Panc1 (cell line): ENCODE results near the gene CCT7. TPM values are rescaled to one million over a fixed set of nuclear protein-coding genes. Genes with fewer than 3 reads are reported as not detected.
"Not testable (repeated sequence)": the region's sequence is repeated elsewhere in the genome, so short reads cannot be mapped to it uniquely, and the experiment has no call there.

ENCODE experiments used
- ATAC-seq: fragments of 200-7000 bp; cut with Tn5 transposase; 2 replicates; pipeline ENCODE4 v1.9.1; 2020; ENCODE audit warnings: mild to moderate bottlenecking, moderate library complexity
- BruUV-seq: library from RNA; stranded (reverse); fragments of 400-500 nt; replicated peaks from 2 replicates; lab custom pipeline; 2021; lab: Mats Ljungman, UMichigan
- CTCF ChIA-PET: fragments of 300-600 bp; sonication (Branson Sonifier 250); formaldehyde crosslinking; loops from one replicate; lab custom pipeline; 2022; ENCODE audit warnings: antibody characterized with exemption; lab: Charles Lee
- POLR2A ChIA-PET: fragments of 300-600 bp; sonication (Branson Sonifier 250); formaldehyde crosslinking; loops from one replicate; lab custom pipeline; 2022; ENCODE audit warnings: antibody characterized with exemption; lab: Charles Lee
- DNase-seq: peaks from one replicate; pipeline ENCODE4 v3.0.0-alpha.2; 2010; ENCODE audit warnings: low read depth, low spot score
- H3K27ac ChIP-seq: 2 replicates; pipeline ENCODE4 v1.5.1; 2011; ENCODE audit warnings: mild to moderate bottlenecking, low read length, inconsistent platforms
- H3K27me3 ChIP-seq: fragments of 200-500 bp; sonication (Bioruptor generic); 2 replicates; pipeline ENCODE4 v1.6.0; 2014; ENCODE audit warnings: low read length, inconsistent platforms; ENCODE audit not compliant: control insufficient read depth, insufficient read depth
- H3K36me3 ChIP-seq: fragments of 200-500 bp; sonication (Bioruptor generic); 2 replicates; pipeline ENCODE4 v1.5.1; 2014; ENCODE audit warnings: inconsistent platforms, mild to moderate bottlenecking, low read length, moderate library complexity; ENCODE audit not compliant: control insufficient read depth, insufficient read depth
- H3K4me1 ChIP-seq: 2 replicates; pipeline ENCODE4 v1.5.1; 2011; ENCODE audit warnings: inconsistent platforms, mild to moderate bottlenecking, low read length, moderate library complexity; ENCODE audit not compliant: control insufficient read depth, insufficient read depth
- H3K4me3 ChIP-seq, 2 experiments: 2 replicates each; pipeline ENCODE4 v1.5.1; 2011 to 2012; ENCODE audit warnings: low read depth in 2 of 2, low read length in 2 of 2, mild to moderate bottlenecking in 2 of 2, inconsistent platforms in 1 of 2, moderate library complexity in 1 of 2
- H3K9me3 ChIP-seq: fragments of 200-500 bp; sonication (Bioruptor generic); 2 replicates; pipeline ENCODE4 v1.5.1; 2014; ENCODE audit warnings: low read depth, mild to moderate bottlenecking, inconsistent platforms, low read length, moderate library complexity; ENCODE audit not compliant: control insufficient read depth, insufficient read depth
- POLR2AphosphoS5 ChIP-seq: IDR thresholded peaks from 2 replicates; pipeline ENCODE4 v1.6.1; 2012; ENCODE audit warnings: mild to moderate bottlenecking, low read depth, low read length, moderate library complexity
- REST ChIP-seq, 2 experiments: IDR thresholded peaks; 2 replicates each; pipeline ENCODE4 v1.6.1; 2011 to 2012; ENCODE audit warnings: low read depth in 2 of 2, control low read depth in 1 of 2, low read length in 1 of 2, mild to moderate bottlenecking in 1 of 2, moderate library complexity in 1 of 2; ENCODE audit not compliant: insufficient read depth in 1 of 2
- SIN3A ChIP-seq: IDR thresholded peaks from 2 replicates; pipeline ENCODE4 v1.6.1; 2012; ENCODE audit warnings: low read depth, mild to moderate bottlenecking, low read length, moderate library complexity, borderline replicate concordance; ENCODE audit not compliant: insufficient read depth
- TCF7L2 ChIP-seq: IDR thresholded peaks from 2 replicates; pipeline ENCODE4 v1.6.1; 2011; ENCODE audit warnings: mild to moderate bottlenecking, low read depth, low read length, inconsistent platforms
- in situ Hi-C: cut with HindIII; loops from 2 replicates; pipeline ENCODE4 v1.10.0; 2016; ENCODE audit warnings: low sequenced_read_pairs, low pct_unique_long_range_greater_than_20kb
- intact Hi-C: fragments of 100-400 bp; cut with micrococcal nuclease; formaldehyde crosslinking; loops from one replicate; pipeline ENCODE4 v1.10.0; 2022; ENCODE audit not compliant: unreplicated experiment
- total RNA-seq: library from RNA; stranded (reverse); gene quantifications from one replicate; pipeline ENCODE4 v1.2.1, GENCODE V29; 2021; ENCODE audit not compliant: unreplicated experiment
- TF ChIP-seq, protein P1 (sequence below): fragments of 450-650 bp; IDR thresholded peaks from 2 replicates; pipeline ENCODE4 v1.5.1; 2017; ENCODE audit warnings: mild to moderate bottlenecking

The CCT7 gene
- total RNA-seq, 1 experiment from 2014 or later = 426 TPM

GRCh38 chr2:73187549-73187948, 46.6 kb upstream of the CCT7 start:
- ChIA-PET CTCF (interaction anchor here (1.7 kb wide), 1 partner anchor 10 kb away, joined by 8 read pairs; no protein-coding TSS in a partner anchor), POLR2A (no interaction called here)
- TF ChIP-seq SIN3A (no peak), TCF7L2 (no peak), REST (IDR thresholded peaks at IDR 0.05; ENCODE audit: insufficient read depth in 1 of 2, low read depth in 2 of 2, low read length in 1 of 2) (no peak), POLR2AphosphoS5 (no peak)
- TF ChIP-seq, protein P1, sequence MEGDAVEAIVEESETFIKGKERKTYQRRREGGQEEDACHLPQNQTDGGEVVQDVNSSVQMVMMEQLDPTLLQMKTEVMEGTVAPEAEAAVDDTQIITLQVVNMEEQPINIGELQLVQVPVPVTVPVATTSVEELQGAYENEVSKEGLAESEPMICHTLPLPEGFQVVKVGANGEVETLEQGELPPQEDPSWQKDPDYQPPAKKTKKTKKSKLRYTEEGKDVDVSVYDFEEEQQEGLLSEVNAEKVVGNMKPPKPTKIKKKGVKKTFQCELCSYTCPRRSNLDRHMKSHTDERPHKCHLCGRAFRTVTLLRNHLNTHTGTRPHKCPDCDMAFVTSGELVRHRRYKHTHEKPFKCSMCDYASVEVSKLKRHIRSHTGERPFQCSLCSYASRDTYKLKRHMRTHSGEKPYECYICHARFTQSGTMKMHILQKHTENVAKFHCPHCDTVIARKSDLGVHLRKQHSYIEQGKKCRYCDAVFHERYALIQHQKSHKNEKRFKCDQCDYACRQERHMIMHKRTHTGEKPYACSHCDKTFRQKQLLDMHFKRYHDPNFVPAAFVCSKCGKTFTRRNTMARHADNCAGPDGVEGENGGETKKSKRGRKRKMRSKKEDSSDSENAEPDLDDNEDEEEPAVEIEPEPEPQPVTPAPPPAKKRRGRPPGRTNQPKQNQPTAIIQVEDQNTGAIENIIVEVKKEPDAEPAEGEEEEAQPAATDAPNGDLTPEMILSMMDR = no peak
- H3K27ac ChIP-seq = no peak overlapping the region
- no peaks in the 10 kb centered on the region for H3K9me3 ChIP-seq
- DNase-seq (no peak), ATAC-seq (no peak)
- no peaks in the 10 kb centered on the region for H3K4me1 ChIP-seq
- H3K36me3 ChIP-seq = no peaks in the 10 kb centered on the region
- in situ Hi-C loops (no loop called here), intact Hi-C loops (no loop called here)
- peaks cover 9% of the 10 kb centered on the region for H3K27me3 ChIP-seq
- no peak overlapping the region for H3K4me3 ChIP-seq
- no TSS peak for BruUV-seq

- Histone ChIP-seq H3K27me3 (peaks cover 11% of the 10 kb centered on the region), H3K9me3 (no peaks in the 10 kb centered on the region), H3K4me1 (peaks cover 4% of the 10 kb centered on the region; the same call in 1 of the 2 replicates), H3K36me3 (no peaks in the 10 kb centered on the region), H3K27ac (no peak overlapping the region), H3K4me3 (no peak overlapping the region)
- POLR2A ChIA-PET = no interaction called here
- DNase-seq = no peak
- CTCF ChIA-PET = no interaction called here
- in situ Hi-C loops (no loop called here), intact Hi-C loops (no loop called here)
- no peak for ATAC-seq
- BruUV-seq = no TSS peak
- TF ChIP-seq TCF7L2 = no peak
Measured at GRCh38 chr2:73197579-73197978, 36.5 kb upstream of the CCT7 start.

- H3K36me3 ChIP-seq, DNase-seq, ATAC-seq, in situ Hi-C loops, H3K4me3 ChIP-seq, BruUV-seq, CTCF ChIA-PET, H3K27ac ChIP-seq, H3K9me3 ChIP-seq, intact Hi-C loops, H3K4me1 ChIP-seq, POLR2A ChIA-PET: not testable (repeated sequence)
- peaks cover 11% of the 10 kb centered on the region for H3K27me3 ChIP-seq
Measured at GRCh38 chr2:73200281-73200680, 33.8 kb upstream of the CCT7 start.
